Forelimb muscle (tissue), 1 donor: ENCODE data around the gene POU2AF1. TPM values are rescaled to one million over a fixed set of nuclear protein-coding genes. Genes with fewer than 3 reads are reported as not detected.

Source experiments
- DNase-seq: peaks from one replicate; pipeline ENCODE4 v3.0.0-alpha.2; 2013; ENCODE audit warnings: low read depth
- polyA plus RNA-seq: library from polyadenylated mRNA; unstranded; fragments of 120-200 nt; gene quantifications from one replicate; pipeline ENCODE4 v1.2.1, GENCODE V29; 2013; ENCODE audit not compliant: insufficient read length

The POU2AF1 gene
- polyA plus RNA-seq, result 0.19 TPM

DNA sequence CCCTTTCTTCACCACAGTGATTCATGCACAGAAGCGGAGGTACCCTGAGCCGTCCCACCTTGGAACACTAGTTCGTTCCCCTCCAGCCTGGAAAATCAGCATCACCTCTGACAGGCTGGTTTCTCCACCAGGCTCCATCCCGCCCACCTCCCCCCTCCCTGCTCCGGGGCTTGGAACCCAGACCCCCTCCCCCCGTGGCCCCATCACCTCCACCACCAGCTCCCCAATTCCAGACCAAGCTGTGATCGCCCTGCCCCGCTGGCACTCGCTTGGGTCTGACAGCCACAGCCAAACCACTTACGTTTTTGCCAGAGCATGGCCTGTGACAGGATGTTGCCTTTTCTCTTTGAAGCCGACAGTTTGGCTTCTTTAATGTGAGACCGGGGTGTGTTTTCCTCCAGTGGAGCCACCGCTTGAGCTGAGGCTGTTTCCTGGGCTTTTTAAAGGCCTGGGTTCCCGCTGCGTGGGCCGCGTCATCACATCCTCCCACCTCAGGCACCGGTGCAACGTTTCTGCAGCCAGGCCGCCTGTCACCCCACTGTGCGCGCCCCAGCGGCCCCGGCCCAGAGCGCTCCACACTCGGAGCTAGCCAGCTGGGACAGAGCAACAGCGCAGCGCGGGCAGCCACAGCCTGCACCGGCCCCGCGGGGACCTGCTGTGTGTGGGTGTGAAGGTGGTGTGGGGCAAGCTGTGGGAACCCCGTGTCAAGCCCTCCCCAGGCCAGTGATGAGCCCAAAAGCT is at the start of gene POU2AF1:
Gene POU2AF1, minus strand, starts transcription at position 415 of the 741 bp plus-strand sequence. Its CDS starts 98 bp downstream, at position 317.
- no peak for DNase-seq

DNA sequence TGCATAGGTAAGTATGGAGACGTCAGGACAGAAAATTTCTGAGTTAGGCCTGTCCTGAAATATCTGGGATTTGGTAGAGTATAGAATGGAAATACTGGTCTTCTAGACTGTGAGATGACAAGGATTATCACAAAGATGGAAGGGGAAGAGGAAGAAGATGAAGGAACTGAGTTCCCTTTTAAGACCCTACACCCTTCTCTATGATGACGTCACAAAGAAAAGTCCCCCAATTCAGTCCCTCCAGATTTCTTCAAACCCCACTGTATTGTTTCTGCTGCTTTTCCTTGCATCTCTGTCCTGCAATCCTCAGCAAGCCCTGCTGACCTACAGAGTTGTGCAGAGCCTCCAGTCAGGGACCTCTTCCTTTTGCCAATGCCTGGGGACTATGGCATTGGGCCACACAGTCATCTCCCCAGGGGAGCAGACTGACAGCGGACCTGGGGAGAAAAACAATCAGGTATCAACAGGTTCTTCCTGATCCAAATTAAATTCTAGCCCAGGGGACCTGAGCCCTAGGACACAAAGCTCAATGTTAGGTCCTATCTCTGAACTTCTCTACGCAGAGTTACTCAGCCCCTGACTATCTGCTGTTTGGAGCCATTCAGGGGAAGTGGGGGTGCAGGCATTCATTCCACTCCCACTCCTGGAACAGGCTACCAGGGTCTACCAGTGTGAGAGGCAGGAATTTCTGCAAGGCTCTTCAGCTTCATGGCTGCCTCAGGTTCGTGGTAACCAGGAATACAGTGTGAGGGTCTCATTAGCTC is 49.2 kb upstream of the POU2AF1 start:
- DNase-seq, result no peak

GRCh38 chr11:111427471-111427912 is 48.4 kb upstream of the POU2AF1 start:
- no peak for DNase-seq

DNA sequence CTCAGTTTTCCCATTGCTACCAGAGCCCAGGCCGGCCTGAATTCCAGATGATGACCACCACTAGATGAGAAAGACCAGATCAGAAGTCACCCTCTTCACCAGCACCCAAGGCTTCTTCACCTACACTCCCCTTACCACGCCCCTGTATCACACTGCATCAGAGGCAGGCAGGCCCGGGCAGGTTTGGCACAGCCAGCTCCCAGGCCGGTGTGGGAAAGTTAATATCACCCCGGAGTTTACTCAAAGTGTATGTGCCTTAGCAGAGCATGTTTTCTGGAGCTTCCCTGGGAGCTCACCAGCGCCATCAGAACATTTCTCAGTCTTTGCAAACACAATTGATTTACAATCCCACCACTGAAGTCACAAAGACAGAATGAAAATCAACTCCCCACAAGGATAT is 47.5 kb upstream of the POU2AF1 start:
- DNase-seq, result no peak

- DNase-seq, result no peak
Observed at GRCh38 chr11:111423250-111423615, 44.2 kb upstream of the POU2AF1 start.

- no peak for DNase-seq
Observed at GRCh38 chr11:111422494-111423249, 43.6 kb upstream of the POU2AF1 start.

DNA sequence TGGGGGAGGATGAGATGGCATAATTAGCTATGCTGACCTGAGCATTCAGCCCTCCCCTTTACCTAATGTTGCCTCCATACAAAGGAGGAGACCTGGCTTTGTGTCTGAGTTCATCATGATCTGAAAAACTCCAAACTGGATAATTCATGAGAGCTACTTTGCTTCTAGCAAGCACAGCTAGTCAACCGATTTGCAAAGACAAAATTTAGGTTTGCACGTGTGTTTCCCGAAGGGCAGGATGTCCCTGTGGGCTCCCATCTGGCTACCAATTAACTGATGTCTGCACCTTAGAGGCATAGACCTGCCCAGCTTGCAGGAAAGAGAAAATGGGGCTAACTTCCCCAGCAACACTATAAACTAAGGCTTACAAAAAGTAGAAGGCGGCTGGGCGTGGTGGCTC is 42.2 kb upstream of the POU2AF1 start:
- no peak for DNase-seq

DNA sequence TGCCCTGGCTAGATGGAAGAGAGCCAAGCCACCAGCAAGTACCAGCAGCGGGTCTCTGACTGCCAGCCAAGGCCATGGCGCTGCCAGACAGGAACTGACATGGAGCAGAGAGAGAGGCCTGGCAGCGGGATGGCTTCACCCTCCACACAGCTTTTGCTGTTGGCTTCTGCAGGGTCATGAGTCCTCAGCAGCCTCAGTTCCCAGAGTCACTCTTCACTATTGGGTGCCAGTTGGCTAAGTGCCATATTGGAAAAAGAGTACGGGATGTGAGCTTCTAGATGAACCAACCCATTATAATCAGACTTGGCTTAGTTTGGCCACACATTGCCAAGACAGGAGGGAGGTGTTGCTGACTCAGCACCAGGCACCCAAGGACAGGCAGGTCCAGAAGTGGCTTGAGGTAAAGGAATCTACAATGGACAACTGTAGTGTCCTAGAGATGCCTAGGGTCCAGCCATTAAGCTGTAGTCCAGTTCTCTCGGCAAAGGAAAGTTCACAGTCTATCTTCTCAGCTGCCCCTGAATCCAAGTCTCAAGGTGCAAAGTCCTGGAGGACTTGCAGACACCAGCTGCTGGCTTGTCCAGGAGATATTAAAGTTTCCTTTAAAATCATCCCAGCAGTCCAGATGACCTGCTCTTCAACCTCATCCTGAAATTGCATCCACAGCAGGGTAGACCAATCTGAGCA is 40.7 kb upstream of the POU2AF1 start:
- no peak for DNase-seq

GRCh38 chr11:111419181-111419580 is 40.1 kb upstream of the POU2AF1 start:
- no peak for DNase-seq

DNA sequence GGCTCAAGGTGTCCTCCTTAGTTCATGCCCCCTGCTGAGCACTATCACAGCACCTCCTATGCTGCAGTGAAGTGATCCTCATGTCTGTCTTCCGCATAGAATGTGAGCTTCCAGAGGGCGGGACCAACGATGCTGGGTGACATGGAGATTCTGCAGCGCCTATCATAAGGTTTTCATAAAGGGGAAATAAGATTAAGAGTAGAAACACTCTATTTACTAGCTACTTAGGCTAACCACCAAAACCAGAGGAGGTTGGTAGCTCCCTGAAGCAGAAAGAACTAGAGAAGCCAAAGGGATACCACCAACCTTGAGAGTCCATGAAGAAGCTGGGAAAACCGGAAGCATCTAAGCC is 39.3 kb upstream of the POU2AF1 start:
- DNase-seq, result no peak

- peak; percentile 74 for DNase-seq
Observed at GRCh38 chr11:111417766-111418435, 38.8 kb upstream of the POU2AF1 start.

GRCh38 chr11:111417011-111417765 is 38.1 kb upstream of the POU2AF1 start:
- no peak for DNase-seq

DNA sequence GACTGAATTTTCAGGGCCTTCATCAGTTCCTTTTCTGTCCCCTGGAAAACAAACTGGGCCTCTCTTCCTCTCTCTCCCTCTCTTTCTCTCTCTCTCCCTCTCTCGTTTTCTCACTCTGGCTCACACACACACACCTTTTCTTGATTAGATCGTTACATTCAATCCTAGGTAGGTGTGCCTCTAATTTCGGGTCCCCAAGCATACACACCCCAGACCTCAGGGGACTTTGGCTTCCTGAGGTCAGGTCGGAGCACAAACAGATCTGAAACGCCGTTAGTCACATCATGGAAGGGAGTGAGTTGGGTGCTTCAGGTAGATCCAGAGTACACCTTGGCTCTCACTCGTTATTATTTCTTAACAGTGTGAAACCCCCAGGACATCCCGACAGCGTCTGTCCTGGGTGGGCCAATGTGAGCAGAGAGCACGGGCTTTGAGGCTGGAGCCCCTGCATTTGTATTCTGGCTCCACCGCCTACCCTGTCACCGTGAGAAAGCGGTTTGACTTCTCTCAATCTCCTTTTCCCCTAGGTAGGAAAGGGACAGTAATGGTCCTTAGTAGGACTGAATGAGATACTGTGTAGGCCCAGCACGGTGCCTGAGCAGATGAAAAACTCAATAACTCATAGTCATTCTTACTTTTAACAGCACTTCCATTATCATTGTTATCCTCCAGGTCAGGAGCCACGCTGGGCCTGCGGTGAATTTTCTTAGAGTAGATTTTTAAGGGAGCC is 37.3 kb upstream of the POU2AF1 start:
- DNase-seq, result no peak

GRCh38 chr11:111414936-111415335 is 35.9 kb upstream of the POU2AF1 start:
- no peak for DNase-seq

DNA sequence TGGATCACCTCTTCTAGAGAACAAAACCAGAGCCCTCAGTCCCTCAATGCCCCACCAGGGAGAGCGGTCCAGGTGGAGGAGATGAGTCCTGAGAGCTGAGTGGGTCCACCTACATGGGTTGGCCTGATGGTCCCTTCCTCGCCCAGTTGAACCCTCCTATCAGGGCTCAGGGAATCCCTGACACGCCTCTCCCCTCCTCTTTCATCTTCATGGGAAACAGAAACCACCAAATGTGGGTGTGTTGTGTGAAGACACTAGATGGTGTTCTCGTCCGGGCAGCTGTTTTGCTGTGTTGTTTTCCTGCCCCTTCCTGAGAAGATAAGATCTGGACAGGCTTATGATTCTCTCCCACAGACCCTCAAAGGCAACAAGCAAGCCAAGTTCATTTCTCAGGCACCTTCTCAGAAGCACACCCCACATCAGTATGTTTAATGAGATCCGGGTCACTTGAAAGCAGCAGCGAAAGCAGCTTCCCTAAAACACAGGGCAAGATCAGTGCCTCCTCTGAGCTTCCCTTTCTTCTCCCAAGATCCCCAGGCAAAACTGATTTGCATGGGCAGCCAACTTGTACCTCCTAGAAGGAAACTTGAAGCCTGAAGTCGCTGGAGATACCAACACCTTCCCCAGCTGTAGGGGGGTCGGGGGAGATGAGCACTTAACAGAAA is 35.3 kb upstream of the POU2AF1 start:
- DNase-seq, result no peak

DNA sequence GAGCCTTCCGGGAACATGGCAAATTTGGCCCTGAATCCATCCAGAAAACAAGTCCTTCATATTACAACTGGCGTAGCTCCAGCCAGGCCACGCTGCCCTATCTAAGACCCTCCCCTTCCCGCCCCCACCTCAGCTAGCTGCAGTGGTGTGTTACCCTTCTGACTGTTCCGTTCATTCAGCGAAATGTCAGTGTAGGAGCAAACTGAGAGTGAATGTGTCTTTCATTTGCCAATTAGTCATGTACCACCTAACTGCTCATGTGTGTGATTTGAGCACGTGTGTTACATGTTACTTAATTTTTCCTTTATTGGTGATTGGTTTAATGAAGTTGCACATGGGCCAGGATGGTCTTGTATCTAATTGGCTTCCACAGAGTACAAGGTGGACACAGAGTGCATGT is 34.8 kb upstream of the POU2AF1 start:
- no peak for DNase-seq

DNA sequence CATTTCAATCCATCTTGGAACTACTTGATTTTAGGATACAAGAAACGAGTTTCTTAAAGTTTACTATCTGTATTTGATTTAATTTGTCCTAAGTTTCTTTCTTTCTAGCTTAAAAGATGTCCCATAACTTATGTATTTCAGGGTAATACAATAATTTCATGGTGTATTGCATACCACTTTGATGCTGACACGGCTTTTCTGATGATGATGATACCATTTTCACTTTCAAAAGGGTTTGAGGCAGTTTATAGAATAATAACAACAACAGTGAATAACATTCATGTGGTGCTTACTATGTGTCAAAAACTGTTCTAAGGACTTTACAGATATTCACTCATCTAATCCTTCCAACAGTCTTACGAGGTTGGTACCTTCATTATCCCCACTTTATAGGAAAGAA is 33.2 kb upstream of the POU2AF1 start:
- DNase-seq, result no peak

DNA sequence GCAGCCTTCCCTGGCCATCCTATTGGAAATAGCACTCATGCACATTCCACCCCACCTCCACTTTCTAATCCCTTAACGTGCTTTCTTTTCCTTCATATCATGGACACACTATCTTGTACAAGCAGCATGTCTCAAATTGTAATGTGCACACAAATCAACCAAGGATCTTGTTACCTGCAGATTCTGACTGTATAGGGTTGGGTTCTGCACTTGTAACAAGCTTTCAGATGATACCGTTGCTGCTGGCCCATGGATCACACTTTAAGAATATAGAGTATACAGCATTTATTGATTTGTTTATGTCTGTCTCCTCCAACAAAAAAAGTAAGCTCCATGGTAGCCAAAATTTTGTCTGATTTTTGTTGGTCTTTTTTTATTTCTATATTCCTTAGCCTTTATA is 32.4 kb upstream of the POU2AF1 start:
- no peak for DNase-seq

DNA sequence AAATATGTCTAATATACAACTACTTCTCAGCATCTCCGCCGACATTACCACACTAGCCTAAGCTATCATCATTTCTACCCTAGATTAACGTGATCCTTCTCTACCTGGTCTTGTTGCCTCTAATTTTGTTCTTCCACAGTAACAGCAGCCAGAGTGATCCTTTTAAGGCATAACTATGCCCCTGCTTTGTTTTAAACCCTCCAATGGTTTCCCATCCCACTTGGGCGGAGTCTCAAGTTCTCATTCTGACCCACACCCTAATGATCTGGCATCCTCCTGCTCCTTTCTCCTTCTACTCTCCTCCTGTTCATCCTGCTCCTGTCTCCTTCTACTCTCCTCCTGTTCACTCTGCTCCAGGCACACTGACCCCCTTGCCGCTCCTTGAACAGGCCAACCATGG is 31.9 kb upstream of the POU2AF1 start:
- DNase-seq, result no peak
